Measurements from ENCODE around the gene FCHSD2.

DNA sequence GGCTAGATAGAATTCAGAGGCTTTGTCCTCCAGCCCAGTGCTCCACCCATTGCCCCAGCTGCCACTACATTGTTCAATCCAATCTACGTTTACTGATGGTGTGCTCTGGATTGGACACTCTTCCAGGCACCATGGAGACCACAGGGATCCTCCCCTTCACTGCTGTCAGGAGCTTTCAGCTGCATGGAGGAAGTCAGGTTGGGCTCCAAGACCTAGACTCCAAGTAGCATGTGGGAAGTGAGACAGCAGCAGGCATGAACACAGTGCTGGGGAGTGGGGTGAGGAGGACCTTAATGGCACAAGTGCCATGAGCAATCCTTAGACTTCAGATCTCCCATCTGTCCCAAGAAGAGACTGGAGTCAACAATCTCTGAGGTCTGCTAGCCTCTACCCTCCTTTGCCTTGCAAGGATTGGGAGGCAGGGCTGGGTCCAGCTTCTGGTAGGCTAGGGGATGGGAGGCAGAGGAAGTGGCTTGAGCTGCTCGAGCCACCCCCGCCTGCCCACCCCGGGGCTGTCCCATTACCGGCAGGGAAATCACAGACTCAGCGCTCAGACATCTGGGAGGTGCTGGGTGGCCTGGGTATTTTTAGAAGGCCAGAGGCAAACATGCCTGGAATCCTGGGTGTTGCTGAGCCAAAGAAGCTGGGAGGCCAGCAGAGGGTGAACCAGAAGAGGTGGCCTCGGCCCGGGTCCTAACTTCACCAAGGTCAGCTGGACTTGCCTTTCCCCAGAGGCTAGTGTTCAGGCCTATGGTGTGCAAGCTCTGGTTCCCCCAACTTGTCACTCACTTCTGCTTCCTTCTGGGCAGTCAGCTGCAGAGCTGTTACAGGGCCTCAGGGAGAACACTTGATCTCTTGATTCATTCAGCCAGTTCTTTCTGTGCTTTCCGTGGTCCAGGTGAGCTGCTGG lies 15.2 kb upstream of the FCHSD2 start:
- TF ChIP-seq EP300 (IDR thresholded peaks at IDR 0.05) (no peak), POLR2A (IDR thresholded peaks at IDR 0.05) (no peak)

All from suprapubic skin (tissue), 2 donors.